GM12878 (cell line): ENCODE data around the gene DOCK2. TPM values are rescaled to one million over a fixed set of nuclear protein-coding genes. Genes with fewer than 3 reads are reported as not detected.

Experiments
- BRCA1 ChIP-seq: IDR thresholded peaks from 2 replicates; pipeline ENCODE4 v1.6.1; 2011; ENCODE audit warnings: low read depth, low read length, improper control_type of control experiment
- CHD4 ChIP-seq: fragments of 200-600 bp; sonication (generic); IDR thresholded peaks from 2 replicates; pipeline ENCODE4 v1.6.1; 2016; ENCODE audit warnings: mild to moderate bottlenecking
- CTCF ChIP-seq, 3 experiments: IDR thresholded peaks in 2 of 3; conservative IDR thresholded peaks in 1 of 3; 2 replicates each; pipeline ENCODE4 v1.5.1; 2011; ENCODE audit warnings: low read depth in 3 of 3, low read length in 3 of 3, mild to moderate bottlenecking in 3 of 3, control low read depth in 2 of 3, moderate library complexity in 2 of 3, inconsistent platforms in 1 of 3, mixed read lengths in 1 of 3; ENCODE audit not compliant: control insufficient read depth in 2 of 3, insufficient read depth in 1 of 3; ENCODE audit errors: extremely low read depth in 1 of 3
- GABPA ChIP-seq: IDR thresholded peaks from 2 replicates; pipeline ENCODE4 v1.6.1; 2014; ENCODE audit warnings: antibody characterized with exemption, low read depth, mild to moderate bottlenecking, inconsistent platforms
- HDAC2 ChIP-seq: fragments of 200-600 bp; sonication (generic); IDR thresholded peaks from 2 replicates; pipeline ENCODE4 v1.6.1; 2017
- NFXL1 ChIP-seq: fragments of 450-650 bp; IDR thresholded peaks from 2 replicates; pipeline ENCODE4 v1.6.1; 2017; ENCODE audit warnings: antibody characterized with exemption, mild to moderate bottlenecking, borderline replicate concordance
- POU2F2 ChIP-seq: IDR thresholded peaks from 3 replicates; pipeline ENCODE4 v1.6.1; 2011; ENCODE audit warnings: low read depth, mild to moderate bottlenecking, low read length, borderline replicate concordance
- RB1 ChIP-seq: fragments of 450-650 bp; formaldehyde crosslinking; IDR thresholded peaks from 2 replicates; pipeline ENCODE4 v1.6.1; 2017; ENCODE audit warnings: mild to moderate bottlenecking, borderline replicate concordance
- REST ChIP-seq: IDR thresholded peaks from 2 replicates; pipeline ENCODE4 v1.6.1; 2012; ENCODE audit warnings: mild to moderate bottlenecking, low read depth, low read length
- SMAD5 ChIP-seq: IDR thresholded peaks from 2 replicates; pipeline ENCODE4 v1.6.1; 2016; ENCODE audit warnings: antibody characterized with exemption, low read depth
- SREBF1 ChIP-seq: IDR thresholded peaks from 2 replicates; pipeline ENCODE4 v1.6.1; 2012; ENCODE audit warnings: mild to moderate bottlenecking, low read length
- USF2 ChIP-seq: IDR thresholded peaks from 2 replicates; pipeline ENCODE4 v1.6.1; 2011; ENCODE audit warnings: low read depth, low read length, improper control_type of control experiment, borderline replicate concordance
- YBX1 ChIP-seq: fragments of 450-650 bp; IDR thresholded peaks from 2 replicates; pipeline ENCODE4 v1.6.1; 2016; ENCODE audit warnings: antibody characterized with exemption
- ZBTB33 ChIP-seq: fragments of 450-650 bp; IDR thresholded peaks from 2 replicates; pipeline ENCODE4 v1.6.1; 2017; ENCODE audit warnings: mild to moderate bottlenecking
- ZNF384 ChIP-seq: IDR thresholded peaks from 2 replicates; pipeline ENCODE4 v1.6.1; 2012; ENCODE audit warnings: low read depth, mild to moderate bottlenecking, low read length, improper control_type of control experiment, borderline replicate concordance
- ZSCAN29 ChIP-seq: fragments of 450-650 bp; IDR thresholded peaks from 2 replicates; pipeline ENCODE4 v1.6.1; 2017; ENCODE audit warnings: mild to moderate bottlenecking, moderate library complexity
- polyA plus RNA-seq, 11 experiments: library from polyadenylated mRNA; depleted of rRNA in 4 of 11; unstranded in 6 of 11; stranded (reverse) in 5 of 11; fragments of >200 nt; fragmentation: Nextera tagmentation in 4 of 11; fragmentation: Illumina TruSeq in 1 of 11; extraction: Ambion mirVana in 4 of 11; extraction: Trizol in 1 of 11; gene quantifications; 1 replicate in 1 of 11; 2 replicates in 10 of 11; pipeline versions ENCODE4 v1.2.1 to v1.2.3, GENCODE V29; 2011 to 2016; ENCODE audit warnings: inconsistent platforms in 2 of 11, missing spikeins in 2 of 11, low read depth in 1 of 11
- total RNA-seq, 4 experiments: library from RNA; depleted of rRNA in 3 of 4; stranded (reverse); fragments of >200 nt in 3 of 4; fragmentation: Illumina TruSeq in 1 of 4; extraction: Trizol in 1 of 4; gene quantifications; 2 replicates each; pipeline versions ENCODE4 v1.2.1 to v1.2.3, GENCODE V29; 2013 to 2021

The DOCK2 gene
- total and polyA plus RNA-seq, 10 of the 15 experiments (the other 5 are each of a cell fraction or from before 2014, with no cell fraction given), result 34.2 to 192 (median 118) TPM

GRCh38 chr5:169637085-169637548, at the start of gene DOCK2 (continued):
- TF ChIP-seq CTCF (IDR thresholded peaks at IDR 0.05 in 2 of 3, conservative IDR thresholded peaks at IDR 0.05 in 1 of 3; ENCODE audit: control insufficient read depth in 2 of 3, extremely low read depth in 1 of 3, insufficient read depth in 1 of 3, low read depth in 3 of 3, low read length in 3 of 3) (no peak), ZBTB33 (no peak), REST (no peak), BRCA1 (no peak), YBX1 (no peak), USF2 (no peak), GABPA (no peak), SMAD5 (no peak), HDAC2 (no peak), SREBF1 (no peak), POU2F2 (peak; percentile 52; the same call in 1 of the 3 replicates), ZSCAN29 (no peak), RB1 (peak; percentile 63; the same call in 1 of the 2 replicates), ZNF384 (no peak), CHD4 (no peak), NFXL1 (no peak)
